Breast epithelium (tissue), 3 donors: ENCODE data around the gene DHX16.

Experiments
- POLR2A ChIP-seq: fragments of 450-650 bp; IDR thresholded peaks from one replicate; pipeline ENCODE4 v1.6.1; 2016; ENCODE audit warnings: antibody characterized with exemption, mild to moderate bottlenecking, moderate library complexity
- POLR2AphosphoS5 ChIP-seq, 3 donors: sonication (generic); formaldehyde crosslinking; IDR thresholded peaks; one replicate each; pipeline ENCODE4 v1.6.1; 2017; ENCODE audit warnings: antibody characterized with exemption in 3 of 3

- no peak for TF ChIP-seq POLR2AphosphoS5 (IDR thresholded peaks at IDR 0.05)
- TF ChIP-seq POLR2A = no peak
Measured at GRCh38 chr6:30705620-30706019, 32.8 kb upstream of the DHX16 start.
